ENCODE measurements around the gene SLC41A2. TPM values are rescaled to one million over a fixed set of nuclear protein-coding genes. Genes with fewer than 3 reads are reported as not detected.
A peak's percentile ranks its signal among the peaks of the same experiment; 100 is the strongest.

Gene SLC41A2
- total and polyA plus RNA-seq, 10 of the 15 experiments (the other 5 are each of a cell fraction or from before 2014, with no cell fraction given) = 3.5 to 19.0 (median 11.3) TPM

- TF ChIP-seq CEBPZ (IDR thresholded peaks at IDR 0.05; ENCODE audit: low read depth, low read length) = no peak
- 0 out of 2 replicates have a peak, but pooled peaks have one; percentile 45 for TF ChIP-seq MLLT1 (IDR thresholded peaks at IDR 0.05)
- TF ChIP-seq CUX1 (IDR thresholded peaks at IDR 0.05; ENCODE audit: insufficient replicate concordance, low read depth, low read length) = no peak
- peak; percentile 45 for TF ChIP-seq MEF2B (IDR thresholded peaks at IDR 0.05; ENCODE audit: partially characterized antibody, poor library complexity, severe bottlenecking)
- peak; percentile 45 for TF ChIP-seq NRF1 (conservative IDR thresholded peaks at IDR 0.05; ENCODE audit: low read depth, low read length)
- no peak for TF ChIP-seq RFX5 (IDR thresholded peaks at IDR 0.05; ENCODE audit: low read depth, low read length)
- no peak for TF ChIP-seq CHD2 (IDR thresholded peaks at IDR 0.05; ENCODE audit: borderline replicate concordance, low read depth, low read length)
- no peak for TF ChIP-seq NFXL1 (IDR thresholded peaks at IDR 0.05; ENCODE audit: borderline replicate concordance)
- TF ChIP-seq CREM (IDR thresholded peaks at IDR 0.05; ENCODE audit: low read depth) = peak; percentile 65; the same call in 1 of the 2 replicates
- TF ChIP-seq E2F8 (IDR thresholded peaks at IDR 0.05; ENCODE audit: low read depth, partially characterized antibody) = no peak
- TF ChIP-seq TCF3 (IDR thresholded peaks at IDR 0.05; ENCODE audit: borderline replicate concordance, insufficient read depth, low read depth, low read length) = peak; percentile 62; the same call in 1 of the 2 replicates
- TF ChIP-seq ETV6 (conservative IDR thresholded peaks at IDR 0.05 in 1 of 2, IDR thresholded peaks at IDR 0.05 in 1 of 2; ENCODE audit: borderline replicate concordance in 1 of 2, low read depth in 1 of 2) = peak in 1 of 2 experiments; percentile 53; a peak in 1 of 4 replicates
- TF ChIP-seq IKZF2 (IDR thresholded peaks at IDR 0.05) = peak; percentile 50 to 66
- peak; percentile 85 for TF ChIP-seq IKZF1 (conservative IDR thresholded peaks at IDR 0.05)
- no peak for TF ChIP-seq ZZZ3 (IDR thresholded peaks at IDR 0.05; ENCODE audit: control insufficient read depth, insufficient read length, low read depth)
Measured at GRCh38 chr12:104958001-104958804, at the start of gene SLC41A2 (continued).

Data from GM12878 (cell line).